ENCODE data around the gene GALNT10. TPM values are rescaled to one million over a fixed set of nuclear protein-coding genes. Genes with fewer than 3 reads are reported as not detected.
A peak's percentile ranks its signal among the peaks of the same experiment; 100 is the strongest.
"Not testable (repeated sequence)": the region's sequence is repeated elsewhere in the genome, so short reads cannot be mapped to it uniquely, and the experiment has no call there.

The GALNT10 gene
- total RNA-seq, 1 donor from 2014 or later = 11.5 TPM

DNA sequence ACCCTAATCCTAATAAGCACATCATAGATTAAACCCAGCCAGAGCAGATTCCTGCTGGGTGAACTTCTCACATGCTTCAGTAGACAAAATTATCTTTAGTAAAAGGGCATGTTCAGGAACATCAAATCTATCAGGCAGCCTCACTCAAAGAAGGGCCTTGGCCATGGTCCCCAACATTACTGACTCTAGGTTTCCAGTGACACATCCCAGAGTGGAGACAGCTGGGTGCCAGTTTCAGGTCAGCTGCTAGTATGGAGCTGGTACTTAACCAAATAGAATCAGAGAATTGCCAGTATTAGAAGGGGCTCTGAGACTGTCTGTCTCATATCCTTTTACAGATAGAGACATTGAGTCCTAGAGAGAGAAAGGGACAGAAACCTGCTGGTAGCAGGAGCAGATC lies 44.1 kb upstream of the GALNT10 start:
- no peaks in the 10 kb centered on the region for H3K9me3 ChIP-seq
- intact Hi-C loops (cut with DNase I) = no loop called here
- TF ChIP-seq, protein P1, sequence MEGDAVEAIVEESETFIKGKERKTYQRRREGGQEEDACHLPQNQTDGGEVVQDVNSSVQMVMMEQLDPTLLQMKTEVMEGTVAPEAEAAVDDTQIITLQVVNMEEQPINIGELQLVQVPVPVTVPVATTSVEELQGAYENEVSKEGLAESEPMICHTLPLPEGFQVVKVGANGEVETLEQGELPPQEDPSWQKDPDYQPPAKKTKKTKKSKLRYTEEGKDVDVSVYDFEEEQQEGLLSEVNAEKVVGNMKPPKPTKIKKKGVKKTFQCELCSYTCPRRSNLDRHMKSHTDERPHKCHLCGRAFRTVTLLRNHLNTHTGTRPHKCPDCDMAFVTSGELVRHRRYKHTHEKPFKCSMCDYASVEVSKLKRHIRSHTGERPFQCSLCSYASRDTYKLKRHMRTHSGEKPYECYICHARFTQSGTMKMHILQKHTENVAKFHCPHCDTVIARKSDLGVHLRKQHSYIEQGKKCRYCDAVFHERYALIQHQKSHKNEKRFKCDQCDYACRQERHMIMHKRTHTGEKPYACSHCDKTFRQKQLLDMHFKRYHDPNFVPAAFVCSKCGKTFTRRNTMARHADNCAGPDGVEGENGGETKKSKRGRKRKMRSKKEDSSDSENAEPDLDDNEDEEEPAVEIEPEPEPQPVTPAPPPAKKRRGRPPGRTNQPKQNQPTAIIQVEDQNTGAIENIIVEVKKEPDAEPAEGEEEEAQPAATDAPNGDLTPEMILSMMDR (IDR thresholded peaks at IDR 0.05) = no peak
- TF ChIP-seq POLR2A (IDR thresholded peaks at IDR 0.05) (no peak), POLR2AphosphoS5 (IDR thresholded peaks at IDR 0.05; ENCODE audit: insufficient read depth in 1 of 2, low read depth in 1 of 2) (no peak)

DNA sequence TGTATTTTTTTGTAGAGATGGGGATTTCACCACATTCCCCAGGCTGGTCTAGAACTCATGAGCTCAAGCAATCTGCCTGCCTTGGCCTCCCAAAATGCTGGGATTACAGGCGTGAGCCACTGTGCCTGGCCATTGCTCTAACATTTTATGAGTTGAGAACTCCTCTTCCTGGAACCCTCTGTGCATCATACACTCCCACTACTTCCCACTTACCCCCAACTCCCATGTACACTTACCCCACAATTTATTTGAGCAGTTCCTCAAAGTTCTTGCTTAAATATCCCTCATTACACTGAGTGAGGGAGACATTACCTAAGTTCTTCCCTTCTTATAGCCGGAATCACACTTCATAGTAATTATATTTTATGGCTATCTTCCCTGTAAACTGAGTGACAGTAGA lies 42.9 kb upstream of the GALNT10 start:
- DNase-seq (ENCODE audit: extremely low spot score in 2 of 2) = no peak
- Histone ChIP-seq H3K36me3 (no peaks in the 10 kb centered on the region), H3K4me3 (no peak overlapping the region), H3K4me1 (no peaks in the 10 kb centered on the region), H3K9me3 (no peaks in the 10 kb centered on the region), H3K27me3 (no peaks in the 10 kb centered on the region), H3K27ac (no peak overlapping the region)
- TF ChIP-seq POLR2AphosphoS5 (IDR thresholded peaks at IDR 0.05; ENCODE audit: insufficient read depth in 1 of 2, low read depth in 1 of 2) = no peak
- TF ChIP-seq, protein P1 (IDR thresholded peaks at IDR 0.05) = no peak
- TF ChIP-seq POLR2A (IDR thresholded peaks at IDR 0.05) = no peak
- intact Hi-C loops (cut with DNase I) = no loop called here

More for the DNA sequence above, 44.1 kb upstream of the GALNT10 start:
- H3K27me3 ChIP-seq = no peaks in the 10 kb centered on the region
- H3K4me3 ChIP-seq = no peak overlapping the region
- no peaks in the 10 kb centered on the region for H3K4me1 ChIP-seq
- H3K27ac ChIP-seq = no peak overlapping the region
- H3K36me3 ChIP-seq = no peaks in the 10 kb centered on the region
- DNase-seq (ENCODE audit: extremely low spot score in 2 of 2) = peak in 1 of 2 donors; percentile 8

DNA sequence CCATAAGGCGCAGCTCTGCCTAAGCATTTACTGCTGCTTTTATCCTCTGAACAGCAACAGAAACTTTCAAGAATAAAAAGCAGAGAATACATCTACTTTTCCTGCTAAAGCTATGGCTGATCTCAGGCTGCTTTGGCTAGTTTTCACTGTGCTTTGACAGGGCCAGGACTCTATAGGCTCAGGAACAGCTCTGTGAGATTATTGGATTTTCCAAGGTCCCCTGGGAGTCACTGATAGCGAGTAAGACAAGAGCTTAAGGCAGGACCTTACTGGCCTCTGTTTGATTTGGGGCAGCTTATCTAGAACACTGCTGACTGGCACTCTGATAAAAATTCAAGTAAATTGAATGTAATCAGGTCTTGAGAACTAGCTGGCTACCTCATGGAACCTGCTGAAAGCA lies 40.1 kb upstream of the GALNT10 start:
- H3K27me3 ChIP-seq; DNase-seq (ENCODE audit: extremely low spot score in 2 of 2); H3K27ac ChIP-seq; intact Hi-C loops (cut with DNase I); H3K4me3 ChIP-seq; H3K36me3 ChIP-seq; H3K9me3 ChIP-seq; H3K4me1 ChIP-seq: not testable (repeated sequence)

DNA sequence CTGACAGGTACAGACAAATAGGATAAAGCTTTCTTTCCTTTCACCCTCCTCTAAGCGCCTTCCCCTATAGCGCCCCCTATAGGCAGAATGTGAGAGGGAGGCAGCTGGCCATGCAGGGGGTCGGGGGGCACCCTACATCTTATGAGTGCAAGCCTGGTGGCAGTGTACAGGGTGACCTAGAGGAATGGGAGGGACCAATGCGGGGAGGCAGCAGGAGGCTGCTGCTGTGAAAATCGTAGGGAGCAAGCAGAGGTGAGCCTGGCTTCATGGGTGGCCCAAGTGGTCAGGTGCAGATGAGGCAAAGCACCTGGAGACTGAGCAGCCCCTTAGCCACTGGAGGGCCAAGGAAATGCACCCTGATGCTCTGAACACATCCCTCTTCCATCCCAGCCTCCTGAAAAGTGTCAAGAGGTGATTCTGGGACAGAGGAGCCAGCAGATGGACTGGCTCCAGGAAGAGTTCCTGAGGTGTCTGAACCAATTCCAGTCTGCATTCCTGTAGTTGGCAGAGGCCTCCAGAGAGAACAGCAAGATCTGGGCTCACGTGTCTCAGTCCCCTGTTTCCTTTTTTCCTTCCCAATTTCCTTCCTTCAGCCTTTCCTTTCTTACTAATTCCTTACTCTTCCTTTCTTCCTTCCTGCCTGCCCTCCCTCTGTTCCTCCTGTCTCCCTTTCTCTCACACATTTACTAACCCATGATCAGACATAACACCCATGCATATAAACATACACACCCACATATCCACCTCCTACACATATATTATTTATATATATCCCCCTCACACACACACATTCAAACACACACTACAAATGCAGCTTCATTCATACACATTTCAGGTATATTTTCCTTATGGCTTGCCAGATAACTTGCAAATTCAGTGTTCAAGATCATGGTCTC lies 32.8 kb upstream of the GALNT10 start:
- intact Hi-C loops (cut with DNase I) = no loop called here
- H3K4me1 ChIP-seq = peaks cover 8% of the 10 kb centered on the region
- H3K4me3 ChIP-seq = no peak overlapping the region
- H3K27ac ChIP-seq = no peak overlapping the region
- no peak for TF ChIP-seq POLR2A (IDR thresholded peaks at IDR 0.05)
- TF ChIP-seq, protein P1 (IDR thresholded peaks at IDR 0.05) = no peak
- TF ChIP-seq POLR2AphosphoS5 (IDR thresholded peaks at IDR 0.05; ENCODE audit: insufficient read depth in 1 of 2, low read depth in 1 of 2) = no peak
- DNase-seq (ENCODE audit: extremely low spot score in 2 of 2) = peak in 1 of 2 donors; percentile 70
- H3K9me3 ChIP-seq = no peaks in the 10 kb centered on the region
- H3K27me3 ChIP-seq = no peaks in the 10 kb centered on the region
- H3K36me3 ChIP-seq = no peaks in the 10 kb centered on the region

DNA sequence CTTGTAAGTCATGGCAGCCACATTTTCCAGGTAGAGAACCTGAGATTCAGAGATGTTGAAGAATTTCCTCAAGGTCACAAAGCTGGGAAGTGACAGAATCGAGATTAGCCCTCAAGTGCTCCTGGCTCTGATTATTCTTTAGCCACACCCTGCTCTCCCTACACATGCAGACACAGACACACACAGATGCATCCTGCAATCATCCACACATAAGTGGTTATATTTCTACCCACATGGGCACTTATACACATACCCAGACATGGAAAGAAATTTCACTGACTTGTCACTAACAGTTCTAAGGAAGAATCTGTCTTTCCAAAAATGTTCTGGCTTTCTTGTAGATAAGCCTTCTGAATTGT lies 32.2 kb upstream of the GALNT10 start:
- Histone ChIP-seq H3K36me3 (no peaks in the 10 kb centered on the region), H3K4me1 (peaks cover 9% of the 10 kb centered on the region), H3K9me3 (no peaks in the 10 kb centered on the region), H3K4me3 (no peak overlapping the region), H3K27me3 (no peaks in the 10 kb centered on the region), H3K27ac (no peak overlapping the region)
- peak in 1 of 2 donors; percentile 12 for DNase-seq (ENCODE audit: extremely low spot score in 2 of 2)
- intact Hi-C loops (cut with DNase I) = no loop called here
- TF ChIP-seq POLR2AphosphoS5 (IDR thresholded peaks at IDR 0.05; ENCODE audit: insufficient read depth in 1 of 2, low read depth in 1 of 2) (no peak), POLR2A (IDR thresholded peaks at IDR 0.05) (no peak)
- TF ChIP-seq, protein P1 (IDR thresholded peaks at IDR 0.05) = no peak
